SK-N-SH treated with all-trans-retinoic acid at 6 μM for 48 hours (cell line): ENCODE data around the gene DENND5B.
"Not testable (repeated sequence)": the region's sequence is repeated elsewhere in the genome, so short reads cannot be mapped to it uniquely, and the experiment has no call there.

Experiments
- CREB5 ChIP-seq: fragments of 250-450 bp; sonication (Bioruptor Pico); IDR thresholded peaks from 2 replicates; pipeline ENCODE4 v1.5.1; 2020; ENCODE audit warnings: low read depth, mild to moderate bottlenecking, moderate library complexity
- ESRRG ChIP-seq: fragments of 250-450 bp; sonication (Bioruptor Pico); IDR thresholded peaks from 2 replicates; pipeline ENCODE4 v1.6.1; 2021; ENCODE audit warnings: mild to moderate bottlenecking
- ISL1 ChIP-seq: fragments of 250-450 bp; sonication (Bioruptor Pico); IDR thresholded peaks from 2 replicates; pipeline ENCODE4 v2.1.2; 2022; ENCODE audit warnings: mild to moderate bottlenecking, moderate library complexity
- OSR1 ChIP-seq: fragments of 250-450 bp; sonication (Bioruptor Pico); IDR thresholded peaks from 2 replicates; pipeline ENCODE4 v1.8.0; 2022; ENCODE audit warnings: moderate library complexity, mild to moderate bottlenecking, inconsistent platforms
- PATZ1 ChIP-seq: fragments of 250-450 bp; sonication (Bioruptor Pico); IDR thresholded peaks from 2 replicates; pipeline ENCODE4 v1.8.0; 2020; ENCODE audit warnings: mild to moderate bottlenecking, moderate library complexity, borderline replicate concordance
- RARB ChIP-seq: fragments of 250-450 bp; sonication (Bioruptor Pico); IDR thresholded peaks from 2 replicates; pipeline ENCODE4 v1.8.0; 2021; ENCODE audit warnings: mild to moderate bottlenecking, moderate library complexity
- SNAI2 ChIP-seq: fragments of 250-450 bp; sonication (Bioruptor Pico); IDR thresholded peaks from 2 replicates; pipeline ENCODE4 v1.5.0; 2020; ENCODE audit warnings: mild to moderate bottlenecking, moderate library complexity
- TCF4 ChIP-seq: fragments of 250-450 bp; sonication (Bioruptor Pico); IDR thresholded peaks from 2 replicates; pipeline ENCODE4 v1.8.0; 2021; ENCODE audit warnings: mild to moderate bottlenecking, moderate library complexity, borderline replicate concordance
- ZNF70 ChIP-seq: fragments of 450-650 bp; formaldehyde crosslinking; IDR thresholded peaks from 2 replicates; pipeline ENCODE4 v1.5.0; 2020; ENCODE audit warnings: mild to moderate bottlenecking, moderate library complexity
- ZNF8 ChIP-seq: fragments of 450-650 bp; formaldehyde crosslinking; IDR thresholded peaks from 2 replicates; pipeline ENCODE4 v1.5.0; 2020; ENCODE audit warnings: mild to moderate bottlenecking, moderate library complexity

GRCh38 chr12:31608299-31608698, 17.4 kb upstream of the DENND5B start:
- not testable (repeated sequence) for TF ChIP-seq RARB; OSR1; TCF4 (CRISPR knock-in tag); SNAI2 (CRISPR knock-in tag); ZNF8 (CRISPR knock-in tag); ISL1 (CRISPR knock-in tag); CREB5 (CRISPR knock-in tag); ZNF70 (CRISPR knock-in tag); ESRRG (CRISPR knock-in tag); PATZ1
